PC-9 (cell line): Measurements from ENCODE around the gene SLC40A1. TPM values are rescaled to one million over a fixed set of nuclear protein-coding genes. Genes with fewer than 3 reads are reported as not detected.

Source experiments
- BruUV-seq: library from RNA; stranded (reverse); fragments of 400-500 nt; replicated peaks from 2 replicates; lab custom pipeline; 2021; lab: Mats Ljungman, UMichigan
- CTCF ChIA-PET: fragments of 300-600 bp; sonication (Branson Sonifier 250); formaldehyde crosslinking; loops from one replicate; lab custom pipeline; 2022; ENCODE audit warnings: antibody characterized with exemption; lab: Charles Lee
- POLR2A ChIA-PET: fragments of 300-600 bp; sonication (Branson Sonifier 250); formaldehyde crosslinking; loops from one replicate; lab custom pipeline; 2022; ENCODE audit warnings: antibody characterized with exemption; ENCODE audit not compliant: unreplicated experiment; lab: Charles Lee
- DNase-seq, 2 experiments: peaks; one replicate each; pipeline versions ENCODE4 v3.0.0 to v3.0.0-alpha.2; 2015 to 2022; ENCODE audit warnings: mixed read lengths in 1 of 2
- H2AFZ ChIP-seq: fragments of 200-600 bp; sonication (generic); 2 replicates; pipeline ENCODE4 v1.8.1; 2017; ENCODE audit warnings: antibody characterized with exemption
- H3F3A ChIP-seq: fragments of 200-600 bp; sonication (generic); 2 replicates; pipeline ENCODE4 v1.8.1; 2017; ENCODE audit warnings: antibody characterized with exemption, mild to moderate bottlenecking, low read depth; ENCODE audit not compliant: insufficient read depth
- H3K27ac ChIP-seq: fragments of 200-600 bp; sonication (generic); 2 replicates; pipeline ENCODE4 v1.6.1; 2016; ENCODE audit warnings: mixed run types
- H3K27me3 ChIP-seq: fragments of 200-600 bp; sonication (generic); 2 replicates; pipeline ENCODE4 v1.6.1; 2016; ENCODE audit warnings: low read depth, mixed run types; ENCODE audit not compliant: insufficient read depth
- H3K36me3 ChIP-seq: fragments of 200-600 bp; sonication (generic); 2 replicates; pipeline ENCODE4 v1.6.1; 2016; ENCODE audit warnings: low read depth, mixed run types
- H3K4me1 ChIP-seq: fragments of 200-600 bp; sonication (generic); replicated peaks from 2 replicates; pipeline ENCODE4 v1.6.1; 2016; ENCODE audit warnings: mixed run types; ENCODE audit not compliant: insufficient read depth
- H3K4me2 ChIP-seq: fragments of 200-600 bp; sonication (generic); 2 replicates; pipeline ENCODE4 v1.6.1; 2017; ENCODE audit warnings: mixed run types
- H3K4me3 ChIP-seq: fragments of 200-600 bp; sonication (generic); 2 replicates; pipeline ENCODE4 v1.6.1; 2016; ENCODE audit warnings: mixed run types
- H3K79me2 ChIP-seq: fragments of 200-600 bp; sonication (generic); 2 replicates; pipeline ENCODE4 v1.6.1; 2017; ENCODE audit warnings: low read depth, mixed run types
- H3K9me2 ChIP-seq: fragments of 200-600 bp; sonication (generic); 2 replicates; pipeline ENCODE4 v1.8.1; 2017; ENCODE audit warnings: mild to moderate bottlenecking; ENCODE audit not compliant: insufficient read depth
- H3K9me3 ChIP-seq: fragments of 200-600 bp; sonication (generic); 2 replicates; pipeline ENCODE4 v1.8.1; 2016; ENCODE audit warnings: low read depth; ENCODE audit not compliant: insufficient read depth
- H4K20me1 ChIP-seq: fragments of 200-600 bp; sonication (generic); 2 replicates; pipeline ENCODE4 v1.8.1; 2017; ENCODE audit not compliant: insufficient read depth
- CTCF ChIP-seq: fragments of 200-600 bp; sonication (generic); conservative IDR thresholded peaks from 2 replicates; pipeline ENCODE4 v1.6.1; 2017; ENCODE audit warnings: mixed run types, antibody characterized with exemption, mild to moderate bottlenecking, moderate library complexity
- EZH2 ChIP-seq: fragments of 200-600 bp; sonication (generic); IDR thresholded peaks from 2 replicates; pipeline ENCODE4 v1.8.0; 2017; ENCODE audit warnings: antibody characterized with exemption, low read depth
- intact Hi-C: fragments of 100-400 bp; cut with micrococcal nuclease; formaldehyde crosslinking; loops from one replicate; pipeline ENCODE4 v1.10.0; 2022; ENCODE audit not compliant: unreplicated experiment
- total RNA-seq: library from RNA; stranded (reverse); gene quantifications from 2 replicates; pipeline ENCODE4 v1.2.3, GENCODE V29; 2021

Gene SLC40A1
- total RNA-seq, 1 experiment from 2014 or later = 8.0 TPM

- no peaks in the 10 kb centered on the region for H3K9me2 ChIP-seq
- H3K4me1 ChIP-seq = peaks cover 18% of the 10 kb centered on the region
- no TSS peak for BruUV-seq
- H3K27me3 ChIP-seq = no peaks in the 10 kb centered on the region
- DNase-seq = no peak
- no peak overlapping the region for H3K27ac ChIP-seq
- H3F3A ChIP-seq = peaks cover 13% of the 10 kb centered on the region; the same call in 1 of the 2 replicates
- TF ChIP-seq EZH2 = no peak
- no peak for TF ChIP-seq CTCF
- H3K4me2 ChIP-seq = no peak overlapping the region
- H3K4me3 ChIP-seq = no peak overlapping the region
- H3K79me2 ChIP-seq = no peaks in the 10 kb centered on the region
- no peaks in the 10 kb centered on the region for H4K20me1 ChIP-seq
- H2AFZ ChIP-seq = no peak overlapping the region
- H3K36me3 ChIP-seq = no peaks in the 10 kb centered on the region
- ChIA-PET POLR2A (no interaction called here), CTCF (no interaction called here)
- no peaks in the 10 kb centered on the region for H3K9me3 ChIP-seq
- intact Hi-C loops = no loop called here
Measured at GRCh38 chr2:189584686-189585085, 4.1 kb upstream of the SLC40A1 start.

- BruUV-seq = no TSS peak
- TF ChIP-seq CTCF = no peak
- no peak for TF ChIP-seq EZH2
- Histone ChIP-seq H2AFZ (no peak overlapping the region), H4K20me1 (no peaks in the 10 kb centered on the region), H3K79me2 (no peaks in the 10 kb centered on the region), H3K27ac (no peak overlapping the region), H3K4me2 (no peak overlapping the region), H3K9me3 (no peaks in the 10 kb centered on the region), H3F3A (peaks cover 13% of the 10 kb centered on the region; the same call in 1 of the 2 replicates), H3K27me3 (no peaks in the 10 kb centered on the region), H3K36me3 (no peaks in the 10 kb centered on the region), H3K9me2 (no peaks in the 10 kb centered on the region), H3K4me3 (no peak overlapping the region), H3K4me1 (peaks cover 21% of the 10 kb centered on the region)
- intact Hi-C loops = no loop called here
- DNase-seq = no peak
- ChIA-PET POLR2A (interaction anchor here (0.5 kb wide), 1 partner anchor 29 kb away, joined by 5 read pairs; no protein-coding TSS in a partner anchor), CTCF (no interaction called here)
Measured at GRCh38 chr2:189583227-189584198, 2.9 kb upstream of the SLC40A1 start.

GRCh38 chr2:189582809-189583192, 2.2 kb upstream of the SLC40A1 start:
- Histone ChIP-seq H2AFZ (no peak overlapping the region), H3F3A (peaks cover 13% of the 10 kb centered on the region; the same call in 1 of the 2 replicates), H3K4me2 (no peak overlapping the region), H3K27me3 (no peaks in the 10 kb centered on the region), H3K27ac (no peak overlapping the region), H3K9me3 (no peaks in the 10 kb centered on the region), H3K4me3 (no peak overlapping the region), H3K79me2 (no peaks in the 10 kb centered on the region), H3K36me3 (no peaks in the 10 kb centered on the region), H4K20me1 (no peaks in the 10 kb centered on the region), H3K9me2 (no peaks in the 10 kb centered on the region), H3K4me1 (peaks cover 21% of the 10 kb centered on the region)
- POLR2A ChIA-PET = no interaction called here
- intact Hi-C loops = no loop called here
- TF ChIP-seq EZH2 (no peak), CTCF (no peak)
- no TSS peak for BruUV-seq
- CTCF ChIA-PET = no interaction called here
- DNase-seq = no peak
